Activated gamma-delta T cell treated with anti-CD3 and anti-CD28 coated beads, Interleukin-2, amount 50 U/mL, for 16 hours (primary cell): ENCODE results near the gene TUBGCP6.

Source experiments
- DNase-seq: peaks from one replicate; pipeline ENCODE4 v3.0.0-alpha.2; 2020; ENCODE audit warnings: low read depth

Gene TUBGCP6

DNA sequence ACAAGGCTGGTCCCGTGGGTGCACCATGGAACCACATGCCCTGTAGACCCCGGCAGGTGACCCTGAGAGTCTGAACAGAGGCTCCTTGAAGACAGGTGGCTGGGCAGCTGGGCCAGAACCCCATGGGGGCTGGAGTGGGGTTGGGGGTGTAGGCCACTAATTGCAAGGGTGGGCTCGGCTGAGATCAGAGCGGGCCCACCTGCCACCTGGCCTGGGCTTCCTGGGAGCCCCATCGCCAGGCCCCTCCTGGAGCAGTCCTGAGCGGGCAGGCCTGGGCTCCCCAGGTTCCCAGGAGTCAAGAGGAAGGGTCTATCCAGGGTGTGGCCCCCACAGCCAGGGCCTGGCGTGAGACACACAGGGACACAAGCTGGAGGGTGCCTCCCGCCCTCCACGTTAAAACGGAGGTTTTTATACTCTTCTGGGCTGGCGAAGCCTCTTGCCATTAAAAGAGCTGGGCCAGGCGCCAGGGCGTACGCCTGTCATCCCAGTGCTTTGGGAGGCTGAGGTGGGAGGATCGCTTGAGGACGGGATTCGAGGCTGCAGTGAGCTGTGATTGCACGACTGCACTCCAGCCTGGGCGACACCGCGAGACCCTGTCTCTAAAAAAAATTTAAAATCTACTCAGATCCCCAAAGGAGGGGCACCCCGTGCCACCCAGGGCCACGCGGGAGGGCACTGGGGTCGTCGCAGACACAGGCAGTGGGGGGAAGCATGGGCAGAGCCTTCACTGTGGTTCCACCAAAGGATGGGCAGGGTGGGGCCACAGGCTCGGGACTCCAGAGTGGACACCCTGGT, 63.9 kb downstream of the TUBGCP6 start:
- no peak for DNase-seq

DNA sequence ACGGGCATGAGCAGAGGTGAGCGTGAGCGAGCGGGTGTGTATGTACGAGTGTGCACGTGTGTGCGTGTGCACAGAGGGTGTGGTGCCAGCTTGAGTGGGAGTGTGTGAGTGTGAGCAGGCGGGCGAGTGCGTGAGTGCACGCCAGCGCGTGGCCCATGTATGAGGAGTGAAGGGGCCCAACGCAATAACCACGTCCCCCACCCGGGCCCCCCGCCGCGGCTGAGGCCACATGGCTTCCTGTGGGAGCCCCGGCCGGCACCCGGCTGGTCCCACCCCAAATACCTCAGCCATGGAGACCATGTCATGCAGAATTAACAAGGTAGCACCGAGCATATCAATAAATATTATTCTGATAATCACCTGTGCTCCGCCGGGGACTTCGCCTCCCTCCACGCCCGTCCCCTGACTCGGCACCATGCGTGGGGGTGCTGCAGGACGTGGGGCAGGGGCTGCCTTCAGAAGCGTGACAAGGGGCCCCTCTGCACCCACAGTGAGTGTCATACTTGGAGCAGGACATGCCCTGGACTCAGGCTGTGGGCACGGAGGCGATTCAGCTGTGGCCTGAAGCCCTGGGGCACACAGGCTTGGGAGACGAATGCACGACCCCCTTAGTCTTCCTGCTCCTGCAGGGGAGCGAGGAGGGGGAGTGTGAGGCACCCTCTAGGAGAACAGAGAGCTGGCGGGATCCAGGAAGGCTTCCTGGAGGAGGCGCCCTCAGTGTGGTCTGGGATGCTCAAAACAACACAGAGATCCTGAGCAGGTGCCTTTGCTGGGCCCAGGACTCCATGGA, 64.7 kb downstream of the TUBGCP6 start:
- DNase-seq: no peak

- DNase-seq: no peak
Measured at GRCh38 chr22:50178871-50179869, 65.7 kb downstream of the TUBGCP6 start.

DNA sequence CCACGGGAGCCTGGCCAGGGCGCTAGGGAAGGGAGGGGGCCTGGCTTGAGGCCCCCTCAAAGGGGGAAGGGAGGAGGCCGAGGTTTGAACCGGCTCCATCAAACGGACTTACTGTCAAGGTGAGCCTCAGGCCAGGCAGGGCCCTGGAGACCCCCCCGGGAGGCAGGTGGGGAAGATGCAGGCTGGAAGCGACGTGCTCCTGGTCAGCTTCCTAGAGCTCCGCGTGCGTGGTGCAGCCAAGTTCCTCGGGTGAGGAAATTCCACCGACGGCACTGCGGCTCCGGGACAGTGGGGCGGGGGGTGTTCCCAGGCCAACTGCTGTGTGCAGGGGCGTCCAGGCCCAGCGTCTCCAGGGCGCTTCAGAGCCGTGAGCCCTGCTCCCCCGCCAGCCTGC, 66.4 kb downstream of the TUBGCP6 start:
- no peak for DNase-seq

GRCh38 chr22:50177537-50178470, 67.0 kb downstream of the TUBGCP6 start:
- no peak for DNase-seq

DNA sequence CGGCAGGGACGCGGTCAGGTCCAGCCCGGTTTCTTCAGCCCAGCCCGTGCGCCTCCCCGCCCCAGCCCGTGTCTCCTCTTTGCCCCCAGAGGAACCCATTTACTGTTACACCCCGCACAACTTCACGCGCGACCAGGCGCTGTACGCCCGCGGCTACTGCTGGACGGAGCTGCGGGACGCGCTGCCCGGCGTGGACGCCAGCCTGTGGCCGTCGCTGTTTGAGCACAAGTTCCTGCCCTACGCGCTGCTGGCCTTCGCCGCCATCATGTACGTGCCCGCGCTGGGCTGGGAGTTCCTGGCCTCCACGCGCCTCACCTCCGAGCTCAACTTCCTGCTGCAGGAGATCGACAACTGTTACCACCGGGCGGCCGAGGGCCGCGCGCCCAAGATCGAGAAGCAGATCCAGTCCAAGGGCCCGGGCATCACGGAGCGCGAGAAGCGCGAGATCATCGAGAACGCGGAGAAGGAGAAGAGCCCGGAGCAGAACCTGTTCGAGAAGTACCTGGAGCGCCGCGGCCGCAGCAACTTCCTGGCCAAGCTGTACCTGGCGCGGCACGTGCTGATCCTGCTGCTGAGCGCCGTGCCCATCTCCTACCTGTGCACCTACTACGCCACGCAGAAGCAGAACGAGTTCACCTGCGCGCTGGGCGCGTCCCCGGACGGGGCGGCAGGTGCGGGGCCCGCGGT, 67.8 kb downstream of the TUBGCP6 start:
- no peak for DNase-seq

- no peak for DNase-seq
Measured at GRCh38 chr22:50175921-50176849, 68.6 kb downstream of the TUBGCP6 start.

- no peak for DNase-seq
Measured at GRCh38 chr22:50175191-50175461, 69.7 kb downstream of the TUBGCP6 start.

DNA sequence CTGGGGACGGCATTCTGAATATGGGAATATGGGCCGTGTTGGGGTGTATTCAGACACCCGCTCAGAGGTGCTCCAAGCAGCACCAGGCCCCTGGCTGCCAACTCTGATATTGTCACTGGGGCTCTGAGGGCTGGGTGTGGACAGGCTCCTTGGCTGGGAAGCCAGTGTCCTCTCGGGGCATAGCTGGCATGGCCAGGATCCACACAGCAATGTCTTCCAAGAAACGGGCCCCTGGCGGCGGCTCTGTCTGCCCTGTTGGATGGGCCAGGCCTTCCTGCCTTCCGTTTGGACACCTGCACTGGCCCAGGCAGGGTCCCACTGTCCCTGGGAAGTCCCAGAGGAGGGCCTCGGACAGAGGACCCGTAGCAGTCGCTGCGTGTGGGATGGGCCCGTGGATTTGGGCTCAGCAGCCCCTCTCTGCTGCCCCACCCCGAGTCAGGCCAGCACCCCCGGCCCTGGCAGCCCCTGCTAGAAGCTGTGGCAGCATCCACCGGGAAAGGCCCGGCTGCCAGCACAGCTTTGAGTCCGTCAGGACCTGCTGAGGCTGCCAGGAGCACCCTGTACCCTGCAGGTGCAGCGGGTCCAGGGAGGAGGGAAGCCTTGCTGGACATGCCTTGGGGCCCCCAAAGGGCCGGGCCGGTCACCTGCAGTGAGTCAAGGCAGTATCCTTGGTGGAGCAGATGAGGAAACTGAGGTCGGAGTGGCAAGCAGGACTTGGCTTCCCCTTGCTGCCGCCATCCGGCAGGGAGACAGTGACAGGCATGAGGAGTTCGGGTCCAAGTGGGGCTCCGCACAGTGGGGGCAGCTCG, 70.2 kb downstream of the TUBGCP6 start:
- no peak for DNase-seq

DNA sequence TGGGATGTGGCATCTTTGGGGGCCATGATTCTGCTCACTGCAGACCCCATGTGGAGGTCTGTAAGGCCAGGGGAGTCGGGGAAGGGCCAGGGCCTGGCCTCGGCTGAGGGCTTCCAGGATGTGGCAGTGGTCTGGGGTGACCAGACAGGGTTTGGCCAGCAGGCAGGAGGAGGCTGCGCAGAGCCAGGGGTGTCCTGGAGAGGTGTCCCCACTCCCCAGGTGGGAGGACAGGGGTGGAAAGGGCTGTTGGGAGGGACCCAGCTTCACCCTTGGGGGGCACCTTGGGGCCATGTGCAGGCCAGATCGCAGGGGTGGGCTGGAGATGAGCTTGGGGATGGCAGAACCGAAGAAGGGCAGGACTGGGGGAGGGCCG, 70.9 kb downstream of the TUBGCP6 start:
- no peak for DNase-seq

DNA sequence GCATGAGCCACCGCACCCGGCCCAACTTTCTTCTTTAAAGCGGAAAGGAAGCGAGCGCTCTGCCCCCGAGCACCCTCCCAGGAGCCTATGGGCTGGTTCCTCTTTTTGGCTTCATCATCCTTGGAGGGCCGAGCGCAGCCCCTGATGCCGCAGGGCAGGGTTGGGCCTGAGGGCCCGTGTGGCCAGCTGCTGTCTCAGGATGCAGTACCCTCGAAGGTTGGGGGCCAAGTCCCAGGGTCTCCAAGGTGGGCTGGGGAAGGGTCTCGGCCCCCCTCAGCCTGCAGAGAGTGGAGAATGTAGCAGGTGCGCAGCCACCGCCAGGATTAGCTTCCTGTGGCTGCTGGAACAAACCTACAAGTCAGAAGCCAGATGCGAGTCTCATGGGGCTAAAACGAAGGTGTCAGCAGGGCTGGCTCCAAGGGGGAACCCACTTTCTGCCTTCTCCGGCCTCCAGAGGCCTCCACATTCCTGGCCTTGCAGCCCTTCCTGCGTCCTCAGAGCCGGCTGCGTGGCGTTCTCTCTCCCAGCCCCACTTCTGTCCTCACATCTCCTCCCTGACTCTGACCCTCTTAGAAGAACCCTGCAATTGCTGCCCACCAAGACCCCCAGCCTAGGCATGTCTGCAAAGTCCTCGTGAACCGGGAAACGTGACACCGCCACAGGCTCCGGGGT, 71.4 kb downstream of the TUBGCP6 start:
- DNase-seq: no peak

DNA sequence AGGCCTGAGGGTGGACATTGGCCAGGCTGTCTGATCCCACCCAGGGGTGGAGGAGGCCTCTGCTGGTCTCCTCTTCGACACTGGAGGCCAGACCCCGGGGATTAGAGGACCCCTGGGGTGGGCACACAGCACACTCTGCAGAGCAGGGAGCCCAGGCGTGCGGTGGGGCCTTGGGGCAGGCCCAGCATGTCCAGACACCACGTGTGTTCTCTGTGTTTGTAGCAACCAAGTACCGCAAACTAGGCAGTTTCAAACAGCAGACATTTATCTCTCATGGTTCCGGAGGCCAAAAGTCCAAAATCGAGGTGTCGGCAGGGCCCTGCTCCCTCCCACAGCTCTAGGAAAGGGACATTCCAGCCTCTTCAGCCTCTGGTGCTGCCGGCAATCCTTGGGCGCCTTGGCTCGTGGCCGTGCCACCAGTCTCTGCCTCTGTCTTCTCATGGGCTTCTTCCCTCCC, 72.8 kb downstream of the TUBGCP6 start:
- no peak for DNase-seq

- no peak for DNase-seq
Measured at GRCh38 chr22:50171319-50171964, 73.4 kb downstream of the TUBGCP6 start.

GRCh38 chr22:50170453-50171318, 74.1 kb downstream of the TUBGCP6 start, which contains the start of gene PANX2:
Gene PANX2 (plus strand): TSS chr22:50170731. CDS start chr22:50170731, 0 bp downstream.
- DNase-seq: no peak

DNA sequence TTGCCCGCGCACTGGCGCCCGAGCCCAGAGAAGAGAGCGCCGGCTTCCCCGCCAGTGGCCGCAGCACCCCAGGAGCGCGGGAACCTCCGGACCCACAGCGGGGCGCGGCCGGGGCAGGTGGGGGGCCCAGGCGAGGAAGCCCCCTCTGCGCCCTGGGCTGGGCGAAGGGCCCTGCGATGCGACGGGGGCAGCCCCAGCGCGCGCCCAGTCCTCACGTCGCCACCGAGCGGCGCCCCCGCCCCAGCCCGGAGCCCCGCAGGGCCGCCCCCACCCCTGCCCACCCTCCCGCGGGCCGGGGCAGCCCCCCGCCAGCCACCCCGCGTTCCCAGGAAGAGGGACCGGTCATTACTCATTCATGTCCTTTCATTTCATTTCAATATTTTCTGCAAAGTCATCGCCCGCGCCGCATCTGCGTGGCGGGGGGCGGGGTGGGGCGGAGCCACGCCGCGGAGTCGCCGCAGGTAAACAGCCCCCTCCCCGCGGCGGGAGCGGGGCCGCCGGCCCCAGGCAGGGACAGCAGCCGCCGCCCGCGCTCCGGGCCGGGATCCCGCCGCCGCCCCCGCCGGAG, 75.0 kb downstream of the TUBGCP6 start:
- no peak for DNase-seq

DNA sequence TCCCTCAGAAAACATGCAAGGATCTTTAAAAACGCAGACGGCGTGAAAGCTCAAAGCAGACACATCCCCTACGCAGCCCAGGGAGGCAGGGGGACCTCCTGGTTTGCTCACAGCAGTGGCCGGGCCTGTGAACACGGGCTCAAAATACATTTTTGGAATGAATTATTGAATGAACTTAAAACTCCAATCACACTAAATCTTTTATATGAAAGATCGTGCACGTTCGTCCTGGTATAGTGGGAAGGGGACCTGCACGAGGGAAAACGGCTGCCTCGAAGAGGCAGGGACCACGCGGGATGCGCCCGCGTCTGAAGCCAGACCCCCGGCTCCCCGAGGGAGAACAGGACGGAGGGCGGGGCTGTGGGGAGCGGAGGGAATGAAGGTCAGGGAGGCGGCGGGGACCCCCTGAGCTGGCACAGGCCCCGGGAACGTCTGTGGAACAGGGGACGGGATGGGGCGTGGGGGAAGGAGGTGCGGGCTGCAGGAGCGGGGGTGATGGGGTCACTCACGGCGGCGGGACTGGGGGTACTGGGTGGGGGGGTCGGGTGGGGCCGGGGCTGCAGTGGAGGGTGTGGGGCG, 75.6 kb downstream of the TUBGCP6 start:
- DNase-seq: no peak
